MCF 10A (cell line): Measurements from ENCODE around the gene TEAD1. TPM values are rescaled to one million over a fixed set of nuclear protein-coding genes. Genes with fewer than 3 reads are reported as not detected.

Experiments
- BruUV-seq: library from RNA; stranded (reverse); fragments of 400-500 nt; replicated peaks from 2 replicates; lab custom pipeline; 2021; lab: Mats Ljungman, UMichigan
- CTCF ChIA-PET: fragments of 300-600 bp; sonication (Branson Sonifier 250); formaldehyde crosslinking; extraction: SDS; loops from one replicate; lab custom pipeline; 2021; ENCODE audit warnings: antibody characterized with exemption, inconsistent platforms; lab: Yijun Ruan, JAX
- POLR2A ChIA-PET: fragments of 300-600, 350-650 bp; sonication (Branson Sonifier 250); formaldehyde crosslinking; extraction: SDS; loops from one replicate; lab custom pipeline; 2020; ENCODE audit warnings: antibody characterized with exemption, inconsistent platforms; lab: Yijun Ruan, JAX
- DNase-seq: peaks from one replicate; pipeline ENCODE4 v3.0.0-alpha.2; 2018; ENCODE audit not compliant: unreplicated experiment
- H3K27ac Mint-ChIP-seq: one replicate; pipeline ENCODE4 v1.8.0; 2022; ENCODE audit warnings: mild to moderate bottlenecking, low read depth, mixed read lengths; ENCODE audit not compliant: unreplicated experiment
- H3K27me3 Mint-ChIP-seq: one replicate; pipeline ENCODE4 v1.8.0; 2022; ENCODE audit warnings: mixed read lengths; ENCODE audit not compliant: insufficient read depth, unreplicated experiment
- H3K36me3 Mint-ChIP-seq: one replicate; pipeline ENCODE4 v1.8.0; 2022; ENCODE audit warnings: mild to moderate bottlenecking, moderate library complexity, mixed read lengths; ENCODE audit not compliant: insufficient read depth, unreplicated experiment
- H3K4me1 Mint-ChIP-seq: one replicate; pipeline ENCODE4 v1.8.0; 2022; ENCODE audit warnings: mixed read lengths; ENCODE audit not compliant: insufficient read depth, unreplicated experiment
- H3K4me3 Mint-ChIP-seq: one replicate; pipeline ENCODE4 v1.8.0; 2022; ENCODE audit warnings: mild to moderate bottlenecking, moderate library complexity, mixed read lengths; ENCODE audit not compliant: unreplicated experiment
- H3K9me3 Mint-ChIP-seq: one replicate; pipeline ENCODE4 v1.8.0; 2022; ENCODE audit warnings: mixed read lengths; ENCODE audit not compliant: unreplicated experiment
- CTCF ChIP-seq: fragments of 200-600 bp; IDR thresholded peaks from one replicate; pipeline ENCODE4 v1.8.0; 2022; ENCODE audit warnings: antibody characterized with exemption, mild to moderate bottlenecking; ENCODE audit not compliant: unreplicated experiment
- intact Hi-C: fragments of 100-400 bp; cut with micrococcal nuclease; formaldehyde crosslinking; loops from 2 replicates; pipeline ENCODE4 v1.14.1; 2022
- total RNA-seq: library from RNA; stranded (reverse); gene quantifications from 2 replicates; pipeline ENCODE4 v1.2.3, GENCODE V29; 2022

The TEAD1 gene
- total RNA-seq, 1 experiment from 2014 or later = 123 TPM

- intact Hi-C loops = no loop called here
Measured at GRCh38 chr11:12717851-12718291, 43.6 kb downstream of the TEAD1 start.

DNA sequence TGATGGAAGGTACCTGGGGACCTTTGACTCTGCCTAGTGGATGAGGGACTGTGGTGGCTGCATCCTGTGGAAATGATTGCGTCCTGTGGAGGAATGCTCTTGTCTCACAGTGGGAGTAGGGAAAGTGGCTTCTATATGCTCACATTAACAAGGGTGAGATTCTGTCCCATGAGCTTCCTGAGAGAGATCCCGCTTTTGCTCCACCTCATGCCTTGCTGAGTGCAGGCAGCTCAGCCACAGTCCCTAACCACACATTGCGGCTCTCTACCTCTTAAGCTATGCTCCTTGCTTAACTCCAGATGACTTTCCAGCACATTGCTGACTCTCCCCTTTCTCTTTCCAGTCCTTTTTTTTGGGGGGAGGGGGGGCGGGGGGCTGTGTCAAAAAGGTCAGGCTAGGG, 45.0 kb downstream of the TEAD1 start:
- ChIA-PET CTCF (interaction anchor here (0.6 kb wide), 1 partner anchor 232 kb away, joined by 3 read pairs; no protein-coding TSS in a partner anchor), POLR2A (interaction anchor here (0.6 to 1.7 kb wide), 8 partner anchors 10 to 120 kb away, joined by 3 to 4 read pairs (median 3); no protein-coding TSS in a partner anchor)
- Mint-ChIP-seq H3K4me3 (no peak overlapping the region), H3K27me3 (no peaks in the 10 kb centered on the region), H3K9me3 (no peaks in the 10 kb centered on the region), H3K27ac (peak overlapping the region; percentile 42), H3K36me3 (peaks cover 21% of the 10 kb centered on the region), H3K4me1 (peaks cover 45% of the 10 kb centered on the region)
- DNase-seq = no peak
- intact Hi-C loops = no loop called here
- TF ChIP-seq CTCF = no peak
- no TSS peak for BruUV-seq

More at GRCh38 chr11:12717851-12718291, 43.6 kb downstream of the TEAD1 start:
- ChIA-PET POLR2A (interaction anchor here (0.9 to 1.7 kb wide), 5 partner anchors 11 to 40 kb away, joined by 3 to 6 read pairs (median 4); no protein-coding TSS in a partner anchor), CTCF (no interaction called here)
- H3K4me3 Mint-ChIP-seq = no peak overlapping the region
- no peaks in the 10 kb centered on the region for H3K27me3 Mint-ChIP-seq
- no peaks in the 10 kb centered on the region for H3K9me3 Mint-ChIP-seq
- peak; percentile 64 for DNase-seq
- BruUV-seq = no TSS peak
- no peak for TF ChIP-seq CTCF
- peaks cover 29% of the 10 kb centered on the region for H3K36me3 Mint-ChIP-seq
- peaks cover 39% of the 10 kb centered on the region for H3K4me1 Mint-ChIP-seq
- H3K27ac Mint-ChIP-seq = no peak overlapping the region

- no peak overlapping the region for H3K27ac Mint-ChIP-seq
Measured at GRCh38 chr11:12721816-12722604, 47.8 kb downstream of the TEAD1 start.

More at GRCh38 chr11:12721816-12722604, 47.8 kb downstream of the TEAD1 start:
- DNase-seq = no peak
- Mint-ChIP-seq H3K36me3 (peaks cover 23% of the 10 kb centered on the region), H3K9me3 (no peaks in the 10 kb centered on the region), H3K27me3 (no peaks in the 10 kb centered on the region), H3K4me1 (peaks cover 66% of the 10 kb centered on the region), H3K4me3 (no peak overlapping the region)
- intact Hi-C loops = loop anchor here (5.0 kb wide), 1 partner anchor 45 kb away; no protein-coding TSS in a partner anchor
- TF ChIP-seq CTCF = no peak
- no TSS peak for BruUV-seq
- ChIA-PET CTCF (interaction anchor here (0.6 to 1.2 kb wide), 3 partner anchors 9 to 43 kb away, joined by 3 to 4 read pairs (median 3); no protein-coding TSS in a partner anchor), POLR2A (interaction anchor here (0.6 to 4.2 kb wide), 7 partner anchors 16 to 541 kb away, joined by 3 to 35 read pairs (median 4); partner anchors contain the start of gene TEAD1)
